HepG2 (cell line): ENCODE results near the gene TBC1D20. TPM values are rescaled to one million over a fixed set of nuclear protein-coding genes. Genes with fewer than 3 reads are reported as not detected.

Source experiments
- ATAC-seq: fragments of 200-7000 bp; cut with Tn5 transposase; 3 replicates; pipeline ENCODE4 v1.9.1; 2020; ENCODE audit warnings: mild to moderate bottlenecking, moderate library complexity
- BruUV-seq: library from RNA; stranded (reverse); fragments of 400-500 nt; replicated peaks from 2 replicates; lab custom pipeline; 2021; lab: Mats Ljungman, UMichigan
- CTCF ChIA-PET: fragments of 300-600 bp; formaldehyde crosslinking; extraction: SDS; loops from one replicate; lab custom pipeline; 2021; ENCODE audit warnings: low total read pairs, inconsistent platforms, low intra/inter-chr PET ratio; lab: Yijun Ruan, JAX
- POLR2A ChIA-PET: fragments of 350-600 bp; sonication (Branson Sonifier 250); formaldehyde crosslinking; loops from one replicate; lab custom pipeline; 2020; ENCODE audit warnings: antibody characterized with exemption, inconsistent platforms; lab: Yijun Ruan, JAX
- DNase-seq: peaks from one replicate; pipeline ENCODE4 v3.0.0-alpha.2; 2015; ENCODE audit warnings: low spot score
- FAIRE-seq: peaks from 3 replicates; lab custom pipeline; 2011; peaks lifted over from hg19 to GRCh38; lab: Jason Lieb, UNC
- H2AFZ ChIP-seq: one replicate; pipeline ENCODE4 v1.6.1; 2011; ENCODE audit warnings: low read length, inconsistent platforms
- H3K27ac ChIP-seq: fragments of 300-600 bp; 3 replicates; pipeline ENCODE4 v1.8.0; 2011; ENCODE audit warnings: mixed run types, mild to moderate bottlenecking, mixed read lengths, low read length, inconsistent platforms; ENCODE audit not compliant: insufficient read depth; ENCODE audit errors: extremely low read length
- H3K27me3 ChIP-seq, 2 experiments: fragments of 200-600 bp in 1 of 2; 2 replicates in 1 of 2; 3 replicates in 1 of 2; pipeline versions ENCODE4 v1.6.0 to v1.8.0; 2011; ENCODE audit warnings: low read length in 2 of 2, mild to moderate bottlenecking in 2 of 2, moderate library complexity in 2 of 2, inconsistent platforms in 1 of 2; ENCODE audit not compliant: insufficient read depth in 2 of 2, control insufficient read depth in 1 of 2
- H3K36me3 ChIP-seq, 2 experiments: fragments of 200-600 bp in 1 of 2; replicated peaks in 1 of 2; 2 replicates in 1 of 2; 3 replicates in 1 of 2; pipeline versions ENCODE4 v1.5.1 to v1.8.0; 2011; ENCODE audit warnings: low read length in 2 of 2, inconsistent platforms in 1 of 2; ENCODE audit not compliant: insufficient read depth in 2 of 2, control insufficient read depth in 1 of 2
- H3K4me1 ChIP-seq: 2 replicates; pipeline ENCODE4 v1.5.1; 2012; ENCODE audit warnings: low read length, inconsistent platforms; ENCODE audit not compliant: insufficient read depth
- H3K4me2 ChIP-seq: 2 replicates; pipeline ENCODE4 v1.6.0; 2011; ENCODE audit warnings: low read depth, low read length, inconsistent platforms
- H3K4me3 ChIP-seq, 3 experiments: fragments of 200-600 bp in 1 of 3; sonication (generic), shearing (Covaris generic) in 1 of 3; replicated peaks in 1 of 3; 2 replicates each; pipeline ENCODE4 v1.5.1; 2011 to 2016; ENCODE audit warnings: low read length in 3 of 3, inconsistent platforms in 2 of 3, low read depth in 2 of 3, mild to moderate bottlenecking in 2 of 3, control low read depth in 1 of 3, mixed read lengths in 1 of 3; ENCODE audit not compliant: insufficient read depth in 1 of 3
- H3K79me2 ChIP-seq: one replicate; pipeline ENCODE4 v1.6.1; 2011; ENCODE audit warnings: low read length, inconsistent platforms; ENCODE audit not compliant: insufficient read depth
- H3K9ac ChIP-seq: 2 replicates; pipeline ENCODE4 v1.6.0; 2011; ENCODE audit warnings: mild to moderate bottlenecking, low read depth, low read length, inconsistent platforms; ENCODE audit not compliant: insufficient read depth
- H3K9me3 ChIP-seq: 2 replicates; pipeline ENCODE4 v1.5.1; 2012; ENCODE audit warnings: mild to moderate bottlenecking, low read length
- H4K20me1 ChIP-seq: 2 replicates; pipeline ENCODE4 v1.6.0; 2011; ENCODE audit warnings: inconsistent platforms, mild to moderate bottlenecking, low read length, moderate library complexity; ENCODE audit not compliant: insufficient read depth
- ATF5 ChIP-seq: sonication (generic); formaldehyde crosslinking; IDR thresholded peaks from 2 replicates; pipeline ENCODE4 v1.4.0; 2020; ENCODE audit warnings: mild to moderate bottlenecking, low read depth, missing genetic modification reagents
- ELF1 ChIP-seq: sonication (generic); formaldehyde crosslinking; IDR thresholded peaks from 2 replicates; pipeline ENCODE4 v1.4.0; 2020; ENCODE audit warnings: missing genetic modification reagents
- JDP2 ChIP-seq: sonication (generic); formaldehyde crosslinking; IDR thresholded peaks from 2 replicates; pipeline ENCODE4 v1.8.1; 2022; ENCODE audit warnings: missing genetic modification reagents, borderline replicate concordance
- REST ChIP-seq, 2 experiments: IDR thresholded peaks; 2 replicates each; pipeline ENCODE4 v1.6.1; 2011 to 2012; ENCODE audit warnings: low read length in 2 of 2, borderline replicate concordance in 1 of 2, low read depth in 1 of 2, mild to moderate bottlenecking in 1 of 2, moderate library complexity in 1 of 2
- SIN3A ChIP-seq: IDR thresholded peaks from 2 replicates; pipeline ENCODE4 v1.6.1; 2011; ENCODE audit warnings: low read depth, mild to moderate bottlenecking, control low read depth, low read length, borderline replicate concordance
- ZNF292 ChIP-seq: sonication (generic); formaldehyde crosslinking; IDR thresholded peaks from 2 replicates; pipeline ENCODE4 v1.8.1; 2022; ENCODE audit warnings: mild to moderate bottlenecking, low read depth, missing genetic modification reagents, borderline replicate concordance
- ZNF772 ChIP-seq: sonication (generic); formaldehyde crosslinking; IDR thresholded peaks from 2 replicates; pipeline ENCODE4 v1.5.0; 2020; ENCODE audit warnings: mild to moderate bottlenecking, missing genetic modification reagents
- ZNF777 ChIP-seq: sonication (generic); formaldehyde crosslinking; IDR thresholded peaks from 2 replicates; pipeline ENCODE4 v1.4.0; 2020; ENCODE audit warnings: missing genetic modification reagents
- ZUFSP ChIP-seq: sonication (generic); formaldehyde crosslinking; IDR thresholded peaks from 2 replicates; pipeline ENCODE4 v1.9.0; 2021; ENCODE audit warnings: missing genetic modification reagents, mild to moderate bottlenecking, borderline replicate concordance
- WGBS: methylation state at CpG from one replicate; pipeline ENCODE4 v1.1.6; 2017; ENCODE audit warnings: low lambda C conversion rate; 5-methylcytosine and 5-hydroxymethylcytosine counted together
- in situ Hi-C: cut with HindIII; loops from 2 replicates; pipeline ENCODE4 v1.10.0; 2017; ENCODE audit warnings: low pct_unique_long_range_greater_than_20kb; ENCODE audit not compliant: extremely low pct_ligation_motif_present
- intact Hi-C: fragments of 100-400 bp; cut with micrococcal nuclease; formaldehyde crosslinking; loops from one replicate; pipeline ENCODE4 v1.10.0; 2022; ENCODE audit not compliant: unreplicated experiment
- polyA plus RNA-seq, 8 experiments: library from polyadenylated mRNA; depleted of rRNA in 3 of 8; stranded (reverse) in 7 of 8; unstranded in 1 of 8; fragments of >200 nt; fragmentation: Illumina TruSeq in 4 of 8; extraction: Trizol in 4 of 8; gene quantifications; 2 replicates each; pipeline versions ENCODE4 v1.2.1 to v1.2.3, GENCODE V29; 2011 to 2016; ENCODE audit warnings: low read depth in 4 of 8, missing spikeins in 1 of 8, mixed read lengths in 1 of 8; ENCODE audit not compliant: insufficient read depth in 1 of 8
- total RNA-seq, 5 experiments: library from RNA; depleted of rRNA; stranded (reverse); fragments of >200 nt; fragmentation: Illumina TruSeq; extraction: Trizol; gene quantifications; 2 replicates each; pipeline ENCODE4 v1.2.3, GENCODE V29; 2016; ENCODE audit warnings: low read depth in 1 of 5
- TF ChIP-seq, protein P1 (sequence below): sonication (generic); formaldehyde crosslinking; IDR thresholded peaks from 2 replicates; pipeline ENCODE4 v1.9.0; 2021; ENCODE audit warnings: missing genetic modification reagents, mild to moderate bottlenecking, borderline replicate concordance
- TF ChIP-seq, protein P2 (sequence below): IDR thresholded peaks from 2 replicates; pipeline ENCODE4 v1.6.1; 2016; ENCODE audit warnings: missing biosample characterization, missing genetic modification reagents, low read depth

Gene TBC1D20
- total and polyA plus RNA-seq, 2 of the 13 experiments (the other 11 are each of a cell fraction or from before 2014, with no cell fraction given): 36.6 to 47.1 TPM

DNA sequence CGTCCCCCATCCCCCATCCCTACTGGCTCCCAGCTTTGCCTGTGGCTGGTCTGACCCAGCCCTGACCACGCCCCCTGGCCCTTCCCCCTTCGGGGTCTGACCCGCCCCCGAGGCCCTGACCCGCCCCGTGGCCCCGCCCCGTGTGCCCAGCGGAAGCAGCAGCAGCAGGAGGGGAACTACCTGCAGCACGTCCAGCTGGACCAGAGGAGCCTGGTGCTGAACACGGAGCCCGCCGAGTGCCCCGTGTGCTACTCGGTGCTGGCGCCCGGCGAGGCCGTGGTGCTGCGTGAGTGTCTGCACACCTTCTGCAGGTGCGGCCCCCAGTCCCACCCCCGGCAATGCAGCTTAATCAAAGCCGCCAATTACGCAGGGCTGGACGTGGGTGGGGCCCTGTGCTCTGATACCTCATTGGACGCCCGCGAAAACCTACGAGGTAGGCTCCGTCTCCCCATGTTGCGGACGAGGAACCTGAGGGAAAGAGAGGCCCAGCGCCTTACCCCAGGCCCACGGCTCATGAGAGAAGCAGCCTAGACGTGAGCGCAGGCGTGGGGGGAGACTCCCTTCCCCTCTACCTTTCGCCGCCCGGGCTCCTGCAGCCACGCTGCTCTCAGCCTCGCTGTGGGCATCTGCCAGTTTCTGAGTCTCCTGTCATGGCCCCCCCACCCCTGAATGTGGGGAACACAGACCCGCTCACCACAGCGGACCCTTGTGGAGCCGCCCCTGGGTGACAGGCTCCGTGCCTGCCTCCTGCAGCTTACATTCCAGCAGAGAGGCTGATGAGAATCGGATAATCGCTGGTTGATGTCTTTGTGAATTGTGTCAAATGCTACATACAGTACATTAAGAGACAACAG lies 41.4 kb downstream of the TBC1D20 start:
- peaks cover 2% of the 10 kb centered on the region for H3K4me1 ChIP-seq
- ChIA-PET POLR2A (interaction anchor here (1.4 to 2.6 kb wide), 3 partner anchors 13 to 58 kb away, joined by 3 to 7 read pairs (median 6); partner anchors contain the start of gene RBCK1), CTCF (no interaction called here)
- no peak overlapping the region for H3K27ac ChIP-seq
- H3K36me3 ChIP-seq: peaks cover 52 to 77% of the 10 kb centered on the region in 2 experiments
- H2AFZ ChIP-seq: no peak overlapping the region
- no peak for DNase-seq
- H3K4me2 ChIP-seq: no peak overlapping the region
- intact Hi-C loops: no loop called here
- no peaks in the 10 kb centered on the region for H3K9me3 ChIP-seq
- in situ Hi-C loops: no loop called here
- no TSS peak for BruUV-seq
- FAIRE-seq: no peak
- H3K9ac ChIP-seq: no peak overlapping the region
- no peaks in the 10 kb centered on the region for H4K20me1 ChIP-seq
- 93% methylated on average over 49 of the region's 49 CpGs for WGBS
- H3K79me2 ChIP-seq: peaks cover 2% of the 10 kb centered on the region
- ATAC-seq: peak; percentile 34
- no peak overlapping the region for H3K4me3 ChIP-seq
- H3K27me3 ChIP-seq: no peaks in the 10 kb centered on the region
- TF ChIP-seq ZUFSP (no peak), SIN3A (no peak), ZNF772 (no peak), JDP2 (no peak), ATF5 (CRISPR knock-in tag) (no peak), ZNF777 (no peak), ELF1 (CRISPR knock-in tag) (no peak), REST (IDR thresholded peaks at IDR 0.05; ENCODE audit: borderline replicate concordance in 1 of 2, low read depth in 1 of 2, low read length in 2 of 2) (no peak), ZNF292 (no peak)
- TF ChIP-seq, protein P1, sequence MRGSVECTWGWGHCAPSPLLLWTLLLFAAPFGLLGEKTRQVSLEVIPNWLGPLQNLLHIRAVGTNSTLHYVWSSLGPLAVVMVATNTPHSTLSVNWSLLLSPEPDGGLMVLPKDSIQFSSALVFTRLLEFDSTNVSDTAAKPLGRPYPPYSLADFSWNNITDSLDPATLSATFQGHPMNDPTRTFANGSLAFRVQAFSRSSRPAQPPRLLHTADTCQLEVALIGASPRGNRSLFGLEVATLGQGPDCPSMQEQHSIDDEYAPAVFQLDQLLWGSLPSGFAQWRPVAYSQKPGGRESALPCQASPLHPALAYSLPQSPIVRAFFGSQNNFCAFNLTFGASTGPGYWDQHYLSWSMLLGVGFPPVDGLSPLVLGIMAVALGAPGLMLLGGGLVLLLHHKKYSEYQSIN: no peak
- TF ChIP-seq, protein P2, sequence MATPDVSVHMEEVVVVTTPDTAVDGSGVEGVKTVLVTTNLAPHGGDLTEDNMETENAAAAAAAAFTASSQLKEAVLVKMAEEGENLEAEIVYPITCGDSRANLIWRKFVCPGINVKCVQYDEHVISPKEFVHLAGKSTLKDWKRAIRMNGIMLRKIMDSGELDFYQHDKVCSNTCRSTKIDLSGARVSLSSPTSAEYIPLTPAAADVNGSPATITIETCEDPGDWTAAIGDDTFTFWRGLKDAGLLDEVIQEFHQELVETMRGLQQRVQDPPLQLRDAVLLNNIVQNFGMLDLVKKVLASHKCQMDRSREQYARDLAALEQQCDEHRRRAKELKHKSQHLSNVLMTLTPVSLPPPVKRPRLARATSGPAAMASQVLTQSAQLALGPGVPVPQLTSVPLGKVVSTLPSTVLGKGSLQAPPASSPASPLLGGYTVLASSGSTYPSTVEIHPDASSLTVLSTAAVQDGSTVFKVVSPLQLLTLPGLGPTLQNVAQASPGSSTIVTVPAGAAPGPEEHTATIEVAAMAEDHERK (CRISPR knock-in tag): no peak
